OCI-LY1 (cell line): ENCODE data around the gene HLA-DRA.
"Not testable (repeated sequence)": the region's sequence is repeated elsewhere in the genome, so short reads cannot be mapped to it uniquely, and the experiment has no call there.

Experiments
- H2AFZ ChIP-seq: fragments of 200-600 bp; sonication (generic), shearing (Covaris generic); 2 replicates; pipeline ENCODE4 v1.6.0; 2014; ENCODE audit warnings: antibody characterized with exemption, mild to moderate bottlenecking, low read length
- H3F3A ChIP-seq: fragments of 200-600 bp; sonication (generic), shearing (Covaris generic); 2 replicates; pipeline ENCODE4 v1.6.0; 2014; ENCODE audit warnings: mild to moderate bottlenecking, antibody characterized with exemption, low read length, moderate library complexity; ENCODE audit not compliant: insufficient read depth
- H3K27ac ChIP-seq: fragments of 200-600 bp; sonication (generic); 2 replicates; pipeline ENCODE4 v1.5.1; 2014; ENCODE audit warnings: low read length, mixed run types, mild to moderate bottlenecking, low read depth; ENCODE audit not compliant: poor library complexity, severe bottlenecking
- H3K27me3 ChIP-seq: fragments of 200-600 bp; sonication (generic); 2 replicates; pipeline ENCODE4 v1.6.0; 2014; ENCODE audit warnings: antibody characterized with exemption, mild to moderate bottlenecking, low read length, moderate library complexity; ENCODE audit not compliant: insufficient read depth
- H3K36me3 ChIP-seq: fragments of 200-600 bp; sonication (generic); 2 replicates; pipeline ENCODE4 v1.6.1; 2014; ENCODE audit warnings: mild to moderate bottlenecking, antibody characterized with exemption, low read length, moderate library complexity, mixed read lengths; ENCODE audit not compliant: insufficient read depth
- H3K4me1 ChIP-seq: fragments of 200-600 bp; sonication (generic); 2 replicates; pipeline ENCODE4 v1.5.1; 2014; ENCODE audit warnings: mild to moderate bottlenecking, low read length, moderate library complexity; ENCODE audit not compliant: insufficient read depth, severe bottlenecking
- H3K4me2 ChIP-seq: fragments of 200-600 bp; sonication (generic), shearing (Covaris generic); 2 replicates; pipeline ENCODE4 v1.6.1; 2014; ENCODE audit warnings: low read length
- H3K4me3 ChIP-seq: fragments of 200-600 bp; sonication (generic); 2 replicates; pipeline ENCODE4 v1.5.1; 2014; ENCODE audit warnings: low read length, low read depth, mild to moderate bottlenecking, mixed read lengths; ENCODE audit not compliant: poor library complexity, severe bottlenecking
- H3K79me2 ChIP-seq: fragments of 200-600 bp; shearing (Covaris generic); 2 replicates; pipeline ENCODE4 v1.6.1; 2016; ENCODE audit warnings: mixed run types, low read length, mixed read lengths; ENCODE audit not compliant: insufficient read depth
- H3K9ac ChIP-seq: fragments of 200-600 bp; sonication (generic), shearing (Covaris generic); 2 replicates; pipeline ENCODE4 v1.6.1; 2014; ENCODE audit warnings: mild to moderate bottlenecking, low read length, mixed read lengths
- H3K9me2 ChIP-seq: fragments of 200-600 bp; sonication (generic), shearing (Covaris generic); 2 replicates; pipeline ENCODE4 v1.6.1; 2014; ENCODE audit warnings: low read depth, mild to moderate bottlenecking, low read length, mixed read lengths
- H3K9me3 ChIP-seq: fragments of 200-600 bp; shearing (Covaris generic); 2 replicates; pipeline ENCODE4 v1.6.1; 2014; ENCODE audit warnings: low read length, mixed read lengths
- H4K20me1 ChIP-seq: fragments of 200-600 bp; sonication (generic), shearing (Covaris generic); 2 replicates; pipeline ENCODE4 v1.6.0; 2016; ENCODE audit warnings: mild to moderate bottlenecking, low read length; ENCODE audit not compliant: insufficient read depth
- CTCF ChIP-seq: fragments of 200-600 bp; sonication (generic), shearing (Covaris generic); IDR thresholded peaks from 2 replicates; pipeline ENCODE4 v1.5.1; 2017; ENCODE audit warnings: mild to moderate bottlenecking, antibody characterized with exemption, low read length, moderate library complexity, mixed read lengths
- EZH2 ChIP-seq: fragments of 200-600 bp; sonication (generic), shearing (Covaris generic); IDR thresholded peaks from 2 replicates; pipeline ENCODE4 v1.8.0; 2017; ENCODE audit warnings: borderline replicate concordance, mixed run types, mild to moderate bottlenecking, antibody characterized with exemption, low read length, moderate library complexity, mixed read lengths

Gene HLA-DRA

GRCh38 chr6:32460528-32460927 is 20.8 kb downstream of the HLA-DRA start:
- Histone ChIP-seq H3K9ac (no peak overlapping the region), H3K9me2 (no peaks in the 10 kb centered on the region), H3K79me2 (no peaks in the 10 kb centered on the region), H3K4me3 (no peak overlapping the region), H3F3A (no peaks in the 10 kb centered on the region), H3K27me3 (no peaks in the 10 kb centered on the region), H2AFZ (no peak overlapping the region), H3K4me2 (no peak overlapping the region), H3K27ac (no peak overlapping the region), H4K20me1 (no peaks in the 10 kb centered on the region), H3K9me3 (no peaks in the 10 kb centered on the region), H3K4me1 (no peaks in the 10 kb centered on the region), H3K36me3 (no peaks in the 10 kb centered on the region)
- TF ChIP-seq CTCF, result peak; percentile 23; the same call in 1 of the 2 replicates
- no peak for TF ChIP-seq EZH2

- H3K9me2 ChIP-seq, result no peaks in the 10 kb centered on the region
- H3K27ac ChIP-seq, result no peak overlapping the region
- H2AFZ ChIP-seq, result no peak overlapping the region
- no peaks in the 10 kb centered on the region for H3K79me2 ChIP-seq
- no peaks in the 10 kb centered on the region for H4K20me1 ChIP-seq
- H3K4me1 ChIP-seq, result no peaks in the 10 kb centered on the region
- no peaks in the 10 kb centered on the region for H3K36me3 ChIP-seq
- TF ChIP-seq EZH2, result no peak
- no peak for TF ChIP-seq CTCF
- no peaks in the 10 kb centered on the region for H3K9me3 ChIP-seq
- H3K9ac ChIP-seq, result no peak overlapping the region
- H3F3A ChIP-seq, result no peaks in the 10 kb centered on the region
- no peak overlapping the region for H3K4me3 ChIP-seq
- no peaks in the 10 kb centered on the region for H3K27me3 ChIP-seq
- H3K4me2 ChIP-seq, result no peak overlapping the region
Measured at GRCh38 chr6:32461493-32461892, 21.8 kb downstream of the HLA-DRA start.

- Histone ChIP-seq H3K4me1 (no peaks in the 10 kb centered on the region), H2AFZ (no peak overlapping the region), H3K79me2 (no peaks in the 10 kb centered on the region), H3K9me3 (no peaks in the 10 kb centered on the region), H3K4me2 (no peak overlapping the region), H3K4me3 (no peak overlapping the region), H3K9ac (no peak overlapping the region), H4K20me1 (no peaks in the 10 kb centered on the region), H3K27ac (no peak overlapping the region), H3K36me3 (no peaks in the 10 kb centered on the region), H3F3A (no peaks in the 10 kb centered on the region), H3K27me3 (no peaks in the 10 kb centered on the region), H3K9me2 (no peaks in the 10 kb centered on the region)
- TF ChIP-seq EZH2, result no peak
- TF ChIP-seq CTCF, result no peak
Measured at GRCh38 chr6:32462609-32463008, 22.9 kb downstream of the HLA-DRA start.

- not testable (repeated sequence) for H3F3A ChIP-seq, H3K27ac ChIP-seq, H2AFZ ChIP-seq, H4K20me1 ChIP-seq, H3K27me3 ChIP-seq, H3K36me3 ChIP-seq, H3K4me1 ChIP-seq, H3K4me2 ChIP-seq, H3K9me3 ChIP-seq, H3K79me2 ChIP-seq, H3K9me2 ChIP-seq, H3K4me3 ChIP-seq, H3K9ac ChIP-seq
Measured at GRCh38 chr6:32467743-32468503, 28.2 kb downstream of the HLA-DRA start.
